GM10847 (cell line): Measurements from ENCODE around the gene SLC4A11.

ENCODE experiments used
- POLR2A ChIP-seq: IDR thresholded peaks from 2 replicates; pipeline ENCODE4 v1.6.1; 2011; ENCODE audit not compliant: insufficient read length; ENCODE audit errors: extremely low read depth

Gene SLC4A11

GRCh38 chr20:3237958-3238615 is 903 bp downstream of the SLC4A11 start:
- no peak for TF ChIP-seq POLR2A

- no peak for TF ChIP-seq POLR2A
Measured at GRCh38 chr20:3237011-3237957, 1.7 kb downstream of the SLC4A11 start.

- TF ChIP-seq POLR2A, result no peak
Measured at GRCh38 chr20:3235666-3236324, 3.2 kb downstream of the SLC4A11 start.

GRCh38 chr20:3233991-3234498 is 4.9 kb downstream of the SLC4A11 start:
- TF ChIP-seq POLR2A, result no peak

- no peak for TF ChIP-seq POLR2A
Measured at GRCh38 chr20:3233131-3233990, 5.6 kb downstream of the SLC4A11 start.

GRCh38 chr20:3231889-3232588 is 7.0 kb downstream of the SLC4A11 start:
- TF ChIP-seq POLR2A, result no peak

GRCh38 chr20:3231116-3231515 is 7.9 kb downstream of the SLC4A11 start:
- TF ChIP-seq POLR2A, result no peak

- TF ChIP-seq POLR2A, result no peak
Measured at GRCh38 chr20:3229798-3230197, 9.2 kb downstream of the SLC4A11 start.

- TF ChIP-seq POLR2A, result no peak
Measured at GRCh38 chr20:3229158-3229557, 9.8 kb downstream of the SLC4A11 start.

GRCh38 chr20:3228750-3229032 is 10.3 kb downstream of the SLC4A11 start:
- TF ChIP-seq POLR2A, result no peak

GRCh38 chr20:3227936-3228749 is 10.8 kb downstream of the SLC4A11 start:
- TF ChIP-seq POLR2A, result no peak

GRCh38 chr20:3227506-3227905 is 11.5 kb downstream of the SLC4A11 start:
- no peak for TF ChIP-seq POLR2A

GRCh38 chr20:3226864-3227263 is 12.1 kb downstream of the SLC4A11 start:
- no peak for TF ChIP-seq POLR2A
